ENCODE results near the gene ACAT1.
"Not testable (repeated sequence)": the region's sequence is repeated elsewhere in the genome, so short reads cannot be mapped to it uniquely, and the experiment has no call there.

ACAT1 gene

DNA sequence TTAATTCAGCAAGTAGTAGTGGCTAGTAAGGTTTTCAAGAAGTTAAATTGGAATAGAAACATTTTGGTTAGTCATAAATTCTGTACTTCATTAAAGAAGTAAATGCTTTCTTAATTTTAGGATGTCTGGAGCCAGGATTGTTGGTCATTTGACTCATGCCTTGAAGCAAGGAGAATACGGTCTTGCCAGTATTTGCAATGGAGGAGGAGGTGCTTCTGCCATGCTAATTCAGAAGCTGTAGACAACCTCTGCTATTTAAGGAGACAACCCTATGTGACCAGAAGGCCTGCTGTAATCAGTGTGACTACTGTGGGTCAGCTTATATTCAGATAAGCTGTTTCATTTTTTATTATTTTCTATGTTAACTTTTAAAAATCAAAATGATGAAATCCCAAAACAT lies 25.8 kb downstream of the ACAT1 start:
- DNase-seq: no peak

DNA sequence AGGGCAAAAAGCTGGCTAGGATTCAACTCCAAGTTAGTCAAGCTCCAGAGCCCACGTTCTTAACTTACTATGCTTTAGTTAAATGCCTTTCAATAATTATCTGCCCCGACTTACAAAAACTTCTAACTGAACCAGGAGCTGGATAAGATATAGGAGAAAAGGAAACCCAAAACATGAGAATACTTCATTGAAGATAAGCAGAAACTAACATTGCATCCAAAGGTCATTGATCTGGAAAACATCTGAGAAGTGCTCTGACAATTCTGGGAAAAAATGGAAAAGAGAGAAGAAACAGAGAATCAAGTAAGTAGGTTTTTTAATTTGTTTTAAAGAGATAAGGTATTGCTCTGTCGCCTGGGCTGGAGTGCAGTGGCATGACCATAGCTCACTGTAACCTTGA lies 27.2 kb downstream of the ACAT1 start:
- no peak for DNase-seq

DNA sequence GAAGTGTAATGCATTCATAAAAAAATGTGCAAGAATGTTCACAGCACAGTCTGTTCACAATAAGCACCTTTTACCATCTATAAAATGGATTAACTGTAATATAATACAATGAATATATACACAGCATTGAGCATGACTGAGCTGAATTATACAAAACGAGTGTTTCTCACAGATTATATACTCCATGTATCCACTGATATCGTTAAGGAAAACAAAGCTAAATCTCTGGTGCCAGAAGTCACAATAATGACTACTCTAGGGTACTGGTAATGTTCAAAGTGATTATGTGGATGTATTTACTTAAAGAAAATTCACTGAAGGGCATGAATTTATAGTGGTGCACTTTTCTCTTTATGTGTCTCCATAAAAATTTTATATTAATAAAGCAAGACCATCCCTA lies 33.2 kb downstream of the ACAT1 start:
- DNase-seq: no peak

DNA sequence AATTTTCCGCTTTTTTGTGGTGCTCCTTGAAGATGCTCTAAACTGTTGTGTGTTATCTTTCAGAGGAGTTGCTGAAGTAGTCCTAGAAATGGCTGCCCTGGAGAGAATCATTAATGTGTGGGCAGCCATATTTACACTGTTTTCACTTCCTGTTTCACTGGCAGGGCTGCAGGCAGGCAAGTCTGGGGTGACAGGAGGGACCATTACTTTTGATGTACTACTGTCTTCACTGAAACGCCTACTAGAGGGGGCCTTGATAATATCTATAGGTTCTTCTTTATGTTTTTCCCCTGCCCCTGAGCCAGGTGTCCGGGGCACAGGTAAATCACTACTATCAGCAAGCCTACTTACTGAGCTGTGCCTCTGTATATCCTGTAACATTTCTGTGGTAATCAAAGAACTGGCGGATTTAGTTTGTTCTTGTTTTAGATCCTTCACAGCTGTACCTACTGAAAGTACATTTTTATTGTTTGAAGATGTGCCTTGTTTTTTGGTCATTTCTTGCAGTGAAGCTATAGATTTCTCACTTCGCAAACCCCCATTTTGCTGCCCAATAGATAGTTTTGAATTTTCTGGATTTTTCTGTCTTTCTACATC lies 39.7 kb downstream of the ACAT1 start:
- DNase-seq: no peak

DNA sequence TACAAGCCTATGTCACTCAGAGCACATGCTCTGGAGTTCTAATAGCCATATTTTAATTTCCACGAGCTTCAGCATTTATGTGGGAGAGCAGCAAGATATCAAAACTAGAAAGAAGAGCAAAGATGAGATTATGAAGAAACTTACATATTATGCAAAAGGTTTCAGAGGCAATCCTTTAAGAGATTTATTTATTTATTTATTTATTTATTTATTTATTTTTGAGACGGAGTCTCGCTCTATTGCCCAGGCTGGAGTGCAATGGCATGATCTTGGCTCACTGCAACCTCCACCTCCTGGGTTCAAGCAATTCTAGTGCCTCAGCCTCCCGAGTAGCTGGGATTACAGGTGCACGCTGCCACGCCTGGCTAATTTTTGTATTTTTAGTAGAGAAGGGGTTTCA lies 41.5 kb downstream of the ACAT1 start:
- DNase-seq: not testable (repeated sequence)

DNA sequence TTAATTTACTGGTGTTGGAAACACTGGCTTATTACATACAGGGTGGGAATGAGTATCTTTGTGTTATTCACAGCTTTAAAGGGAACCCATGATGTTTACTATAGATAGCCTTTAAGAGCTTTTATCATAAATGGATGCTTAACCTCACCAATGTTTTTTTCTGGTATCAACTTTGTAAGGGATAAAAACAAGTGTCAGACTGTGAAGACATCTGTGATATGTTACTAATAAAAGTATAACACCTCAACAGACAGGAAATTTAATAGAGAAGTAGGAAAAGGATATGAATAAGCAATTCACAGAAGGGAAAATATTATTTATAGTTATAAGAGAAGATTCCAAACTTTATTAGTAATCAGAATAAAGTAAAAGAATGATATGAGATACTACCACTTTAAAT lies 46.3 kb downstream of the ACAT1 start:
- DNase-seq: no peak

DNA sequence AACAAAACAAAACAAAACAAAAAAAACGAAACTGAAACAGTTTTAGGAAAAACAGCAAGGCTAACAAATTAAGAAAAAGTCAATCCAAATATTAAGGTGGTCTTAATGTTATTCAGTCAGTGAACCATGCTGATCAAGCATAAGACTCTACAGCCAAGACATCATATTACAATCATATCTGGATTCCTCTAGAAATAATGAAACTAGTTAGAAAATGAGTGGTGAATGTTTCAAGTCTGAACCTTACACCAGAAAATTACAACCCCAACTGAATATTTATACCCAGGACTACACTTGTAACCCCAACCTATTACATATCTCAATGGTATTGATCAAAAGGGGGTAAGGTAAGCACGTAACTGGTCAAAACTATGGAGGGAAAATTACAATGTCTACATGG lies 48.8 kb downstream of the ACAT1 start:
- no peak for DNase-seq

DNA sequence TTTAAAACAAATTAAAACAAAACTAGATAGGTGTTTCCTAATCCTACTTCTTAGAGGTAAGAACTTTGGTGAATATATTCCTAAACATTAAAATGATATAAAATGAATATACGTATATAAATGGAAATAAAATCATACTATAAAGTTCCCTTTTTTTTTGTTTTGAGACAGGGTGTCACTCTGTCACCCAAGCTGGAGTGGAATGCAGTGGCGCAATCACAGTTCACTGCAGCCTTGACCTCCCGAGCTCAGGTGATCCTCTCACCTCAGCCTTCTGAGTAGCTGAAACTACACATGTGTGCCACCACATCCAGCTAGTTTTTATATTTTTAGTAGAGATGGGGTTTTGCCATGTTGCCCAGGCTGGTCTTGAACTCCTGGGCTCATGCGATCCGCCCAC lies 56.2 kb downstream of the ACAT1 start:
- DNase-seq: no peak

DNA sequence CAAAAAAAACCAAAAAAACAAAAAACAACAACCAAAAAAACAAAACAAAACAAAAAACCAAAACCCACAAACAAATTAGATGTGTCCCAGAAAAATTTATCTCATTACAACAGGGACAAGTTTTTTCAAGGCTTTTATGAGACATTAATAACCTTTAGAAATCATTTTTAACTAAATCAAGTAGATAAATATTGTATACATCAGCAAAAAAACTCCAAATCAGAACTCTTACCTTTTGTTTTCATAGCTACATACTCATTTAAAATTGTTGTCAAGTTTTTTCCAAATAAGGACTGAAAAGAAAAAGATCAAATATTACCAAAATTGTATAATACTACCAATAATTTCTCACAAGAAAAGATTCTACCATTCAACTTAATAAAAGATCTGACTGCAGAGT lies 72.4 kb downstream of the ACAT1 start:
- no peak for DNase-seq

DNA sequence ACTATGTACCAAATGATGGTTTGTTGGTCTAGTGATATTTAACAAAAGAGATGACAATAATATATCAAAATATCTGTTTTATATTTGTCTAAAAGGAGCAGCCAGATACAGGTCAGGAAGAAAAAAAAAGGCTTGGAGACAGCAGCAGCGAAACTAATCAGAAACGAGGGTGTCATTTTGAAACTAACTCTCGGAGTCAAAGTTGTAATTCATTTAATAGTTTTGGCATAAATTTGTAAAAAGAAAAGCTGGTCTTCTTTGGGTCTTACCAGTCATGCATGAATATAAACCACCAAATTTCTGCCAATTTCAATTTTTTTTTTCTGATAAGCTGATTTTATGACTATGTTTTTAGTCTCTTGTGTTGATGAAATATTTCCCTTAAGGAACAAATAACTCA lies 75.5 kb downstream of the ACAT1 start:
- DNase-seq: no peak
